ENCODE measurements around the gene DNAJC8.

The DNAJC8 gene

GRCh38 chr1:28200234-28200873 is 32.5 kb downstream of the DNAJC8 start:
- no peak for DNase-seq (ENCODE audit: low read depth in 2 of 2)

GRCh38 chr1:28199328-28200233 is 33.2 kb downstream of the DNAJC8 start:
- peak; percentile 11 to 46 for DNase-seq (ENCODE audit: low read depth in 2 of 2)

- DNase-seq (ENCODE audit: low read depth in 2 of 2), result no peak
Measured at GRCh38 chr1:28197682-28198415, 35.0 kb downstream of the DNAJC8 start.

- no peak for DNase-seq (ENCODE audit: low read depth in 2 of 2)
Measured at GRCh38 chr1:28196330-28196729, 36.5 kb downstream of the DNAJC8 start.

- no peak for DNase-seq (ENCODE audit: low read depth in 2 of 2)
Measured at GRCh38 chr1:28195780-28196179, 37.0 kb downstream of the DNAJC8 start.

- DNase-seq (ENCODE audit: low read depth in 2 of 2), result no peak
Measured at GRCh38 chr1:28194326-28195035, 38.3 kb downstream of the DNAJC8 start.

- no peak for DNase-seq (ENCODE audit: low read depth in 2 of 2)
Measured at GRCh38 chr1:28193701-28194161, 39.1 kb downstream of the DNAJC8 start.

- DNase-seq (ENCODE audit: low read depth in 2 of 2), result no peak
Measured at GRCh38 chr1:28190996-28191645, 41.7 kb downstream of the DNAJC8 start.

- no peak for DNase-seq (ENCODE audit: low read depth in 2 of 2)
Measured at GRCh38 chr1:28190337-28190979, 42.4 kb downstream of the DNAJC8 start.

GRCh38 chr1:28185071-28185470 is 47.8 kb downstream of the DNAJC8 start:
- no peak for DNase-seq (ENCODE audit: low read depth in 2 of 2)

- no peak for DNase-seq (ENCODE audit: low read depth in 2 of 2)
Measured at GRCh38 chr1:28180306-28181305, 52.2 kb downstream of the DNAJC8 start.

- no peak for DNase-seq (ENCODE audit: low read depth in 2 of 2)
Measured at GRCh38 chr1:28178690-28179485, 53.9 kb downstream of the DNAJC8 start.

- DNase-seq (ENCODE audit: low read depth in 2 of 2), result no peak
Measured at GRCh38 chr1:28176492-28177470, 56.0 kb downstream of the DNAJC8 start, which contains the start of gene PTAFR. TSS of gene PTAFR (minus strand) at chr1:28176690. CDS start at chr1:28151021, 25,669 bp downstream.

- DNase-seq (ENCODE audit: low read depth in 2 of 2), result no peak
Measured at GRCh38 chr1:28175955-28176485, 56.8 kb downstream of the DNAJC8 start.

GRCh38 chr1:28173980-28174297 is 58.9 kb downstream of the DNAJC8 start:
- no peak for DNase-seq (ENCODE audit: low read depth in 2 of 2)

GRCh38 chr1:28173151-28173979 is 59.5 kb downstream of the DNAJC8 start:
- DNase-seq (ENCODE audit: low read depth in 2 of 2), result no peak
